ENCODE measurements around the gene ST3GAL6. TPM values are rescaled to one million over a fixed set of nuclear protein-coding genes. Genes with fewer than 3 reads are reported as not detected.

The ST3GAL6 gene
- total RNA-seq, 4 donors from 2014 or later, result 7.4 to 15.0 (median 11.3) TPM

- no peak for TF ChIP-seq POLR2A (IDR thresholded peaks at IDR 0.05)
- TF ChIP-seq, protein P1, sequence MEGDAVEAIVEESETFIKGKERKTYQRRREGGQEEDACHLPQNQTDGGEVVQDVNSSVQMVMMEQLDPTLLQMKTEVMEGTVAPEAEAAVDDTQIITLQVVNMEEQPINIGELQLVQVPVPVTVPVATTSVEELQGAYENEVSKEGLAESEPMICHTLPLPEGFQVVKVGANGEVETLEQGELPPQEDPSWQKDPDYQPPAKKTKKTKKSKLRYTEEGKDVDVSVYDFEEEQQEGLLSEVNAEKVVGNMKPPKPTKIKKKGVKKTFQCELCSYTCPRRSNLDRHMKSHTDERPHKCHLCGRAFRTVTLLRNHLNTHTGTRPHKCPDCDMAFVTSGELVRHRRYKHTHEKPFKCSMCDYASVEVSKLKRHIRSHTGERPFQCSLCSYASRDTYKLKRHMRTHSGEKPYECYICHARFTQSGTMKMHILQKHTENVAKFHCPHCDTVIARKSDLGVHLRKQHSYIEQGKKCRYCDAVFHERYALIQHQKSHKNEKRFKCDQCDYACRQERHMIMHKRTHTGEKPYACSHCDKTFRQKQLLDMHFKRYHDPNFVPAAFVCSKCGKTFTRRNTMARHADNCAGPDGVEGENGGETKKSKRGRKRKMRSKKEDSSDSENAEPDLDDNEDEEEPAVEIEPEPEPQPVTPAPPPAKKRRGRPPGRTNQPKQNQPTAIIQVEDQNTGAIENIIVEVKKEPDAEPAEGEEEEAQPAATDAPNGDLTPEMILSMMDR (IDR thresholded peaks at IDR 0.05 in 4 of 5, conservative IDR thresholded peaks at IDR 0.05 in 1 of 5), result no peak
- Histone ChIP-seq H3K4me3 (no peak overlapping the region), H3K4me1 (no peaks in the 10 kb centered on the region), H3K27me3 (no peaks in the 10 kb centered on the region), H3K9me3 (no peaks in the 10 kb centered on the region), H3K36me3 (no peaks in the 10 kb centered on the region), H3K27ac (no peak overlapping the region)
- intact Hi-C loops (cut with DNase I; ENCODE audit: low total_unique reads) (no loop called here), in situ Hi-C loops (cut with MboI; ENCODE audit: low sequenced_read_pairs in 4 of 4) (no loop called here)
- ATAC-seq, result no peak
- DNase-seq, result no peak
Measured at GRCh38 chr3:98839846-98840245, 76.7 kb downstream of the ST3GAL6 start.

DNA sequence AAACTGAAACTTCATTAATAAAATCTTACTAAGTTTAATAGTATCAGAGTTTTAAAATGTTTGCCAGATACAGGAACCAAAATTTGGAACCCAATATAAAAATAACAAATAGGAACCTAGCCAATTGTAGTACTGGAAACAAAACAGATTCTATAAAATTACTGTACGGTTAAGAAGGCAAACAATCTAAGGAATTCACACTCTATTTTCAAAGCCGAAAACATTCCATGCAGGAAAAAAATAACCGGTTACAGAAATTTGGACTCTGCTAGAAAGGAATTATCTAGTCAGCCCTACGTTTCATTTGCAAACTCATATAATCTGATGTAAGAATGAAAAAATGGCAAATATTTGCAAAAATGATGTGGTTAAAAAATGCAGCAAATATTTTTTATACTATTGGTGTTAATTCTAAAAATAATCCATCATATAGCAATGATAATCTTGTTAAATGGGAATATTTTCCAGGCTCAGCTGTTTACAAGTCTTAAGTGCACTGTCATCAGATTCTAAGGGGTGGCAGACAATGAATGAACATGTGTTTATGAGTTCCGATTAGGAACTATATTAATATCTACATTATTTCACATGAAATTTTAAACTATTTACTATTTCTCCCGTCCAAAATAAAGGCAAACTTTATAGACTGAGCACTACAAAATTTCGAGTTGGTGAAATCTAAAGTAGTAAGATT lies 80.3 kb downstream of the ST3GAL6 start:
- TF ChIP-seq, protein P1 (IDR thresholded peaks at IDR 0.05 in 4 of 5, conservative IDR thresholded peaks at IDR 0.05 in 1 of 5), result no peak
- no peak for TF ChIP-seq POLR2A (IDR thresholded peaks at IDR 0.05)
- no peaks in the 10 kb centered on the region for H3K9me3 ChIP-seq
- no peaks in the 10 kb centered on the region for H3K27me3 ChIP-seq
- no peak overlapping the region for H3K27ac ChIP-seq
- H3K36me3 ChIP-seq, result peaks cover 0 to 4% of the 10 kb centered on the region in 2 donors
- in situ Hi-C loops (cut with MboI; ENCODE audit: low sequenced_read_pairs in 4 of 4) (no loop called here), intact Hi-C loops (cut with DNase I; ENCODE audit: low total_unique reads) (no loop called here)
- H3K4me1 ChIP-seq, result no peaks in the 10 kb centered on the region
- no peak overlapping the region for H3K4me3 ChIP-seq
- ATAC-seq, result no peak
- DNase-seq, result no peak

Other genes with a start within 250 kb of the ST3GAL6 start
- gene CLDND1, start 240.4 kb upstream of the ST3GAL6 start, total RNA-seq, result 100 to 1,000 TPM in 1 of 4 donors, 10 to 100 TPM in 3; 47.5 to 115 (median 87.2) TPM
- not detected for gene GPR15, start 231.4 kb upstream of the ST3GAL6 start, total RNA-seq
- 10 to 100 TPM in 3 of 4 donors, 1 to 10 TPM in 1; 9.8 to 25.6 (median 15.1) TPM for gene CPOX, start 169.7 kb upstream of the ST3GAL6 start, total RNA-seq
- 1 to 10 TPM; 5.6 to 9.0 (median 6.7) TPM for gene DCBLD2, start 138.4 kb downstream of the ST3GAL6 start, total RNA-seq

Measured in gastrocnemius medialis (tissue), 4 donors.